KMS-11 (cell line): Measurements from ENCODE around the gene ANAPC7.
"Not testable (repeated sequence)": the region's sequence is repeated elsewhere in the genome, so short reads cannot be mapped to it uniquely, and the experiment has no call there.

Experiments used
- H2AFZ ChIP-seq: fragments of 200-600 bp; sonication (generic); 2 replicates; pipeline ENCODE4 v1.6.1; 2016; ENCODE audit warnings: antibody characterized with exemption, mixed run types, low read depth
- H3K27ac ChIP-seq: fragments of 200-600 bp; sonication (generic); 2 replicates; pipeline ENCODE4 v1.6.1; 2016; ENCODE audit warnings: mild to moderate bottlenecking, mixed run types
- H3K27me3 ChIP-seq: fragments of 200-600 bp; sonication (generic); 2 replicates; pipeline ENCODE4 v1.6.1; 2017; ENCODE audit warnings: mild to moderate bottlenecking, low read depth, mixed run types, moderate library complexity; ENCODE audit not compliant: insufficient read depth
- H3K36me3 ChIP-seq: fragments of 200-600 bp; sonication (generic); 2 replicates; pipeline ENCODE4 v1.6.1; 2017; ENCODE audit warnings: mild to moderate bottlenecking, mixed run types; ENCODE audit not compliant: insufficient read depth
- H3K4me1 ChIP-seq: fragments of 200-600 bp; sonication (generic); 2 replicates; pipeline ENCODE4 v1.6.1; 2016; ENCODE audit warnings: mild to moderate bottlenecking, low read depth, mixed run types; ENCODE audit not compliant: poor library complexity, severe bottlenecking
- H3K4me2 ChIP-seq: fragments of 200-600 bp; sonication (generic); 2 replicates; pipeline ENCODE4 v1.7.0; 2016; ENCODE audit warnings: mild to moderate bottlenecking, mixed run types
- H3K4me3 ChIP-seq: fragments of 200-600 bp; sonication (generic); IDR thresholded peaks from 2 replicates; pipeline ENCODE4 v1.6.1; 2017; ENCODE audit warnings: low read depth, low read length, mixed read lengths; ENCODE audit not compliant: insufficient read depth
- H3K79me2 ChIP-seq: fragments of 200-600 bp; sonication (generic); 2 replicates; pipeline ENCODE4 v1.6.1; 2016; ENCODE audit warnings: low read depth, mixed run types; ENCODE audit not compliant: insufficient read depth
- H3K9ac ChIP-seq: fragments of 200-600 bp; sonication (generic); 2 replicates; pipeline ENCODE4 v1.6.1; 2016; ENCODE audit warnings: mild to moderate bottlenecking, mixed run types
- H4K20me1 ChIP-seq: fragments of 200-600 bp; sonication (generic); 2 replicates; pipeline ENCODE4 v1.6.1; 2016; ENCODE audit warnings: mild to moderate bottlenecking, mixed run types; ENCODE audit not compliant: insufficient read depth
- TF ChIP-seq, protein P1 (sequence below): fragments of 200-600 bp; sonication (generic); conservative IDR thresholded peaks from 2 replicates; pipeline ENCODE4 v1.6.1; 2017; ENCODE audit warnings: low read depth, mild to moderate bottlenecking, antibody characterized with exemption, low read length, moderate library complexity, mixed read lengths

ANAPC7 gene

DNA sequence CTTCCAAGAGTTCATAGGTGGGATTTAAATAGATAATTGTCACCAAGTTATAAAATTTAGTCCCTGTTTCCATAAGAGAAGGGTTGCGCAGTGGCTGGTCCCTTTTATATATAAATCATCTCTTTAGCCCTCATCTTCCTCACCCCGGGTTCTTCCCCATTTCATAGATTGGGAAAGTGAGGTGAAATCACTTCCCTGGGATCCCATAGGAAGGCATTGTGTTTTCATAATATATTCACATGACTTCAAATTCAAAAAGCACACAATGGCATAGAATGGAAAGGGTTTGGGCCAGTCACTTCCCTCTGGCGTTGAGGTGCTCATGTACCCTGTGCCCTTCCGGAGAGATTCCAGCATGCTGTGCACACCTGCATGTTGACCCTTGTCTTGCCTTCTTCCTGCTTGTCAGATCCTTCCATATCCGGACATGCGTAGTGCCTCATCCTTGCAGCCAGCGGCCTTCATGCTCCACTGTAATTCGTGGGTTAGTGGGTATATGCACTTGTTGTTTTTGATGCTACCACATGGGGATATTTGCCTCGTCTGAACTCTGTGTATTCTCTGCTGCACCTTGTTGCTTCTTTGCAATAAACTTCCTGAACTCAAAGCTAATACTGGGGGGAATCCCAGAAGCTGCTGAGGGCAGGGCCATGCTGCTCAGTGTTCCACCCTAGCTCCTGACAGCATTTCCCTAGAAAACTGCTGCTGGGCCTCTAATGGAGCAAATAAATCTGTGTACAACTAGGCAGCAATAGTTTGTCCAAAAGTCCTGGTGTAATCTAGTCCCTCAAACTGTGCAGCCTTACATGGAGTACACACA is 59.6 kb downstream of the ANAPC7 start:
- Histone ChIP-seq H3K27ac (no peak overlapping the region), H3K27me3 (no peaks in the 10 kb centered on the region), H3K9ac (no peak overlapping the region), H4K20me1 (no peaks in the 10 kb centered on the region), H3K36me3 (peaks cover 3% of the 10 kb centered on the region; the same call in 1 of the 2 replicates), H3K4me3 (no peak overlapping the region), H2AFZ (no peak overlapping the region), H3K4me2 (no peak overlapping the region), H3K79me2 (no peaks in the 10 kb centered on the region), H3K4me1 (no peaks in the 10 kb centered on the region)
- TF ChIP-seq, protein P1, sequence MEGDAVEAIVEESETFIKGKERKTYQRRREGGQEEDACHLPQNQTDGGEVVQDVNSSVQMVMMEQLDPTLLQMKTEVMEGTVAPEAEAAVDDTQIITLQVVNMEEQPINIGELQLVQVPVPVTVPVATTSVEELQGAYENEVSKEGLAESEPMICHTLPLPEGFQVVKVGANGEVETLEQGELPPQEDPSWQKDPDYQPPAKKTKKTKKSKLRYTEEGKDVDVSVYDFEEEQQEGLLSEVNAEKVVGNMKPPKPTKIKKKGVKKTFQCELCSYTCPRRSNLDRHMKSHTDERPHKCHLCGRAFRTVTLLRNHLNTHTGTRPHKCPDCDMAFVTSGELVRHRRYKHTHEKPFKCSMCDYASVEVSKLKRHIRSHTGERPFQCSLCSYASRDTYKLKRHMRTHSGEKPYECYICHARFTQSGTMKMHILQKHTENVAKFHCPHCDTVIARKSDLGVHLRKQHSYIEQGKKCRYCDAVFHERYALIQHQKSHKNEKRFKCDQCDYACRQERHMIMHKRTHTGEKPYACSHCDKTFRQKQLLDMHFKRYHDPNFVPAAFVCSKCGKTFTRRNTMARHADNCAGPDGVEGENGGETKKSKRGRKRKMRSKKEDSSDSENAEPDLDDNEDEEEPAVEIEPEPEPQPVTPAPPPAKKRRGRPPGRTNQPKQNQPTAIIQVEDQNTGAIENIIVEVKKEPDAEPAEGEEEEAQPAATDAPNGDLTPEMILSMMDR = no peak

- H2AFZ ChIP-seq = no peak overlapping the region
- no peak overlapping the region for H3K9ac ChIP-seq
- peaks cover 3% of the 10 kb centered on the region; the same call in 1 of the 2 replicates for H3K36me3 ChIP-seq
- H3K4me1 ChIP-seq = no peaks in the 10 kb centered on the region
- no peak overlapping the region for H3K4me2 ChIP-seq
- H3K27me3 ChIP-seq = no peaks in the 10 kb centered on the region
- TF ChIP-seq, protein P1 = no peak
- no peaks in the 10 kb centered on the region for H3K79me2 ChIP-seq
- no peak overlapping the region for H3K4me3 ChIP-seq
- no peak overlapping the region for H3K27ac ChIP-seq
- H4K20me1 ChIP-seq = no peaks in the 10 kb centered on the region
These were observed 60.4 kb downstream of the ANAPC7 start for GRCh38 chr12:110343114-110343513.

DNA sequence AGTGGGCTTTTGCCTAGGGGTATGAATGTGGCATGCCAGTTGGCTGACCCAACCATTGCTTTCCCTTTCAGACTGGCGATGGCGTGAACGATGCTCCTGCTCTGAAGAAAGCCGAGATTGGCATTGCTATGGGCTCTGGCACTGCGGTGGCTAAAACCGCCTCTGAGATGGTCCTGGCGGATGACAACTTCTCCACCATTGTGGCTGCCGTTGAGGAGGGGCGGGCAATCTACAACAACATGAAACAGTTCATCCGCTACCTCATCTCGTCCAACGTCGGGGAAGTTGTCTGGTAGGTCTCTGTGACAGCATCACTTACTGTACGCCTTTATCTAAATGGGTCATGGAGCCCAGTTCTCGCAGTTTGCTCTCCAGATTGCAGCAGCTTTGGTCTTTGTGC is 61.4 kb downstream of the ANAPC7 start:
- no peaks in the 10 kb centered on the region for H3K79me2 ChIP-seq
- H3K9ac ChIP-seq = no peak overlapping the region
- H4K20me1 ChIP-seq = no peaks in the 10 kb centered on the region
- TF ChIP-seq, protein P1 = no peak
- H3K27me3 ChIP-seq = no peaks in the 10 kb centered on the region
- peaks cover 3% of the 10 kb centered on the region; the same call in 1 of the 2 replicates for H3K36me3 ChIP-seq
- H3K4me3 ChIP-seq = no peak overlapping the region
- H3K4me2 ChIP-seq = no peak overlapping the region
- H2AFZ ChIP-seq = no peak overlapping the region
- H3K4me1 ChIP-seq = no peaks in the 10 kb centered on the region
- H3K27ac ChIP-seq = no peak overlapping the region

- H3K4me3 ChIP-seq = no peak overlapping the region
- H3K9ac ChIP-seq = no peak overlapping the region
- H3K27me3 ChIP-seq = no peaks in the 10 kb centered on the region
- H3K4me2 ChIP-seq = no peak overlapping the region
- peaks cover 3% of the 10 kb centered on the region; the same call in 1 of the 2 replicates for H3K36me3 ChIP-seq
- H3K27ac ChIP-seq = no peak overlapping the region
- H3K79me2 ChIP-seq = no peaks in the 10 kb centered on the region
- no peaks in the 10 kb centered on the region for H4K20me1 ChIP-seq
- no peak overlapping the region for H2AFZ ChIP-seq
- H3K4me1 ChIP-seq = no peaks in the 10 kb centered on the region
- TF ChIP-seq, protein P1 = no peak
These were observed 62.8 kb downstream of the ANAPC7 start for GRCh38 chr12:110340706-110341105.

GRCh38 chr12:110340261-110340660 is 63.2 kb downstream of the ANAPC7 start:
- H3K4me1 ChIP-seq, H3K36me3 ChIP-seq, H2AFZ ChIP-seq, H3K27me3 ChIP-seq, H3K27ac ChIP-seq, H3K9ac ChIP-seq, H4K20me1 ChIP-seq, H3K79me2 ChIP-seq, H3K4me3 ChIP-seq, H3K4me2 ChIP-seq: not testable (repeated sequence)
